MM.1S (cell line): ENCODE measurements around the gene RPAP3.

Experiments used
- DNase-seq: peaks from one replicate; pipeline ENCODE4 v3.0.0-alpha.2; 2015
- H2AFZ ChIP-seq: fragments of 300-600 bp; sonication (generic); 2 replicates; pipeline ENCODE4 v1.6.0; 2016; ENCODE audit warnings: antibody characterized with exemption, low read length
- H3F3A ChIP-seq: fragments of 300-600 bp; sonication (generic); 2 replicates; pipeline ENCODE4 v1.6.1; 2016; ENCODE audit warnings: mild to moderate bottlenecking, antibody characterized with exemption, low read length, moderate library complexity, mixed read lengths; ENCODE audit not compliant: insufficient read depth
- H3K27ac ChIP-seq: fragments of 300-600 bp; sonication (generic); 2 replicates; pipeline ENCODE4 v1.5.1; 2016; ENCODE audit warnings: mild to moderate bottlenecking, low read length
- H3K27me3 ChIP-seq: fragments of 300-600 bp; sonication (generic); replicated peaks from 2 replicates; pipeline ENCODE4 v1.6.0; 2016; ENCODE audit warnings: low read length; ENCODE audit not compliant: insufficient read depth
- H3K36me3 ChIP-seq: fragments of 300-600 bp; sonication (generic); replicated peaks from 2 replicates; pipeline ENCODE4 v1.6.1; 2016; ENCODE audit warnings: mild to moderate bottlenecking, low read length, mixed read lengths; ENCODE audit not compliant: insufficient read depth
- H3K4me1 ChIP-seq: fragments of 300-600 bp; sonication (generic); 2 replicates; pipeline ENCODE4 v1.6.1; 2016; ENCODE audit warnings: low read length, mixed read lengths
- H3K4me2 ChIP-seq: fragments of 300-600 bp; sonication (generic); 2 replicates; pipeline ENCODE4 v1.6.0; 2016; ENCODE audit warnings: low read depth, low read length
- H3K4me3 ChIP-seq: fragments of 300-600 bp; sonication (generic); 2 replicates; pipeline ENCODE4 v1.5.1; 2016; ENCODE audit warnings: low read length, mixed read lengths
- H3K79me2 ChIP-seq: fragments of 300-600 bp; sonication (generic); 2 replicates; pipeline ENCODE4 v1.6.1; 2016; ENCODE audit warnings: mixed run types, low read length, mixed read lengths
- H3K9ac ChIP-seq: fragments of 300-600 bp; sonication (generic); 2 replicates; pipeline ENCODE4 v1.6.1; 2016; ENCODE audit warnings: low read length, mixed read lengths
- H3K9me2 ChIP-seq: fragments of 300-600 bp; sonication (generic); replicated peaks from 2 replicates; pipeline ENCODE4 v1.6.1; 2016; ENCODE audit warnings: mild to moderate bottlenecking, low read length, mixed read lengths; ENCODE audit not compliant: insufficient read depth
- H3K9me3 ChIP-seq: fragments of 300-600 bp; sonication (generic); replicated peaks from 2 replicates; pipeline ENCODE4 v1.6.1; 2016; ENCODE audit warnings: mild to moderate bottlenecking, low read length, mixed read lengths; ENCODE audit not compliant: insufficient read depth
- H4K20me1 ChIP-seq: fragments of 300-600 bp; sonication (generic); 2 replicates; pipeline ENCODE4 v1.6.1; 2016; ENCODE audit warnings: mild to moderate bottlenecking, low read length, moderate library complexity, mixed read lengths; ENCODE audit not compliant: insufficient read depth
- CTCF ChIP-seq: fragments of 300-600 bp; sonication (generic); IDR thresholded peaks from 2 replicates; pipeline ENCODE4 v1.5.1; 2016; ENCODE audit warnings: antibody characterized with exemption, low read length, mixed read lengths
- EZH2 ChIP-seq: fragments of 300-600 bp; sonication (generic); optimal IDR thresholded peaks from 2 replicates; pipeline ENCODE3; 2017; ENCODE audit warnings: low read depth, mild to moderate bottlenecking, antibody characterized with exemption, low read length, mixed read lengths
- EZH2phosphoT487 ChIP-seq: fragments of 300-600 bp; sonication (generic); IDR thresholded peaks from 2 replicates; pipeline ENCODE4 v1.6.1; 2018; ENCODE audit warnings: antibody characterized with exemption, low read length

RPAP3 gene

DNA sequence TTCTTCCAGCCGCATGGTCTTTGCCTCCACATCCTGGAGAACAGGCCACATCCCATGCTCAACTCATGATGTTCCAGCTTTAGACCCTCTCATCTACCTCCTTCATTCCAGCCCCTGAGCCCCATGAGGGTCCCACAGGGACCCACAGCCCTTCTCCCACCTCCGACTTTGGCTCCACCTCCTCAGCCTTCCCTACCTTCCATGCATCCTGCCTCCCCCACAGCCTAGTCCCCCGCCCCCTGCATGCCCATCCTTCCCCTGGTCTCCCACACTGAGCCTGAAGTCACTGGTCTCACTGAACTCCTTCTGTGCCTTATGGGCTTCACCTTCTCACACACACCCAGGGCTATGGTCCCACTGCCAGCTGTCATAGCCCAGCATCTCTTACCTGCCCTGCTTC, 43.1 kb upstream of the RPAP3 start:
- Histone ChIP-seq H3K4me2 (no peak overlapping the region), H2AFZ (no peak overlapping the region), H3K27me3 (no peaks in the 10 kb centered on the region), H3K4me1 (peaks cover 26% of the 10 kb centered on the region), H3K9me3 (no peaks in the 10 kb centered on the region), H3K79me2 (no peaks in the 10 kb centered on the region), H3K27ac (no peak overlapping the region), H3K36me3 (no peaks in the 10 kb centered on the region), H3F3A (no peaks in the 10 kb centered on the region; the same call in 1 of the 2 replicates), H3K9ac (no peak overlapping the region), H3K9me2 (no peaks in the 10 kb centered on the region), H3K4me3 (no peak overlapping the region), H4K20me1 (no peaks in the 10 kb centered on the region)
- no peak for DNase-seq
- no peak for TF ChIP-seq EZH2phosphoT487
- TF ChIP-seq CTCF: no peak
- TF ChIP-seq EZH2: no peak

DNA sequence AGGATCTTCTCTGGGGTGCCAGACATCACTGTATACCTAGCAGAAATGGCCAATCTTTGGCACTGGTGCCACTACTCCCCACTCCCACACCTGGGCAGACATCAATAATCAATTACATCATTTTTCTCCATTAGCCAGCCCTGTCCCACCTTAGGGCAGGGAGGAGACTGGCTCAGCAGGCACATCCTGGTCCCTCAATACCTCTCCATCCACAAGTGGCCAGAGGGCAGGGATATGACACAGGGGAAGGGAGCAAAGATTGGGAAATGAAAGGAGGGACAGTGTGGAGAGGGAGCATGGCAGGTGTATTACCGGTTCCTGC, 42.6 kb upstream of the RPAP3 start:
- no peaks in the 10 kb centered on the region for H3K36me3 ChIP-seq
- no peak overlapping the region for H3K27ac ChIP-seq
- DNase-seq: no peak
- no peak overlapping the region for H3K9ac ChIP-seq
- no peaks in the 10 kb centered on the region for H3K9me2 ChIP-seq
- H3K4me3 ChIP-seq: no peak overlapping the region
- no peaks in the 10 kb centered on the region; the same call in 1 of the 2 replicates for H3F3A ChIP-seq
- H3K4me2 ChIP-seq: no peak overlapping the region
- H3K27me3 ChIP-seq: no peaks in the 10 kb centered on the region
- TF ChIP-seq CTCF (no peak), EZH2 (no peak), EZH2phosphoT487 (no peak)
- peaks cover 22% of the 10 kb centered on the region for H3K4me1 ChIP-seq
- no peak overlapping the region for H2AFZ ChIP-seq
- no peaks in the 10 kb centered on the region for H3K79me2 ChIP-seq
- H4K20me1 ChIP-seq: no peaks in the 10 kb centered on the region
- H3K9me3 ChIP-seq: no peaks in the 10 kb centered on the region

DNA sequence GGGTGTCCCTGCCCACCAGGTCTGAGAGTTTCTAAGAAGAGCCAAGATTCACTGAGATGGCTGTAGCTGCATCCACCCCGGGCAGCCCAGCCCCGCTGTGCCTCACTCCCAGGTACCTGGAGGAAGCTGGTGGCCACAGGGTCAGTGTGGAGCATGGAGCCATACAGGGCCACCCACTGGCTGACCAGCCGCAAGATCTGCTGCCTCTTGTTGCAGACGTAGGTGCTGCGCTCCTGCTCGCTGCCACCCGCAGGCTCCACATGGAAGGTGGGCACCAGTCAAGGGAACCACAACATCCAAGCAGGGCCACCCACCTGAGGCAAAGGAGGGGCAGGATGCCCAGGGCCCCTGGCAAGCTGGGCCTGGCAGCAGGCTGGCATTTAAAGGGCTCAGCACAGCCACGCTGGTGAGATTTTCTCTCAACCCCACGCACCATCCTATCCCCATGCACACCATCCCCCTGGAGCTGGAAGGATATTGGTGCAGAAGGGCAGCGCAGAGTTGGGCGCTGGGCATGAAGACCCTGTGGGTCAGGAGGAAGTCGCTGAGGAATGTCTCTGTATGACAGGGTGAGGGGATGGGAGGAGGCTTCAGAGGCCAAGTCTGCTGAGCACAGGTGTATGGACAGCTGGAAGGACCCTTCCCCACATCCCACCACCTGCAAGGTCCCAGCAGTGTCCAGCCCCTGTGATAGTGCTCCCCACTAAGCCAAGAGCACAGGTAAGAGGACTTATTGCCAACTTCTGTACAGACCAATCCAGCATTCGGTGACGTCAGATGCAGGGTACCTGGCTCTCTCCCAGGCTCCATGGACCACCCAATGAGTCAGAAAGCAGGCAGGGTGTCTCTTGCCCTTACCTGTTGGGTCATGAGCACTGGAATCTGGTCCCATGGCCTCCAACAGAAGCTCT, 42.0 kb upstream of the RPAP3 start:
- TF ChIP-seq EZH2phosphoT487 (no peak), CTCF (no peak), EZH2 (no peak)
- Histone ChIP-seq H3F3A (no peaks in the 10 kb centered on the region; the same call in 1 of the 2 replicates), H3K79me2 (no peaks in the 10 kb centered on the region), H3K9me3 (no peaks in the 10 kb centered on the region), H3K9me2 (no peaks in the 10 kb centered on the region), H2AFZ (no peak overlapping the region), H3K36me3 (no peaks in the 10 kb centered on the region), H3K9ac (no peak overlapping the region), H3K4me2 (peak overlapping the region; percentile 18; the same call in 1 of the 2 replicates), H3K4me1 (peaks cover 19% of the 10 kb centered on the region), H3K4me3 (no peak overlapping the region), H3K27ac (peak overlapping the region; percentile 23; the same call in 1 of the 2 replicates), H3K27me3 (no peaks in the 10 kb centered on the region), H4K20me1 (no peaks in the 10 kb centered on the region)
- DNase-seq: no peak
